Stomach smooth muscle (tissue), 2 donors: ENCODE measurements around the gene ZBTB3.
"Not testable (repeated sequence)": the region's sequence is repeated elsewhere in the genome, so short reads cannot be mapped to it uniquely, and the experiment has no call there.

Experiments
- H3K27ac ChIP-seq: one replicate; pipeline ENCODE4 v1.7.0; 2013; ENCODE audit warnings: mild to moderate bottlenecking, low read length, inconsistent platforms
- H3K27me3 ChIP-seq, 2 donors: one replicate each; pipeline ENCODE4 v1.7.0; 2013; ENCODE audit warnings: low read length in 2 of 2; ENCODE audit not compliant: insufficient read depth in 2 of 2, control insufficient read depth in 1 of 2
- H3K36me3 ChIP-seq, 2 donors: one replicate each; pipeline ENCODE4 v1.7.0; 2013; ENCODE audit warnings: low read length in 2 of 2; ENCODE audit not compliant: control insufficient read depth in 2 of 2, insufficient read depth in 2 of 2
- H3K4me1 ChIP-seq: one replicate; pipeline ENCODE4 v1.7.0; 2013; ENCODE audit warnings: low read length; ENCODE audit not compliant: control insufficient read depth, insufficient read depth
- H3K4me3 ChIP-seq, 2 donors: one replicate each; pipeline ENCODE4 v1.7.0; 2013; ENCODE audit warnings: low read length in 2 of 2
- H3K9ac ChIP-seq, 2 donors: one replicate each; pipeline ENCODE4 v1.7.0; 2013; ENCODE audit warnings: low read length in 2 of 2, mild to moderate bottlenecking in 1 of 2
- H3K9me3 ChIP-seq, 2 donors: one replicate each; pipeline ENCODE4 v1.7.0; 2013; ENCODE audit warnings: low read length in 2 of 2; ENCODE audit not compliant: control insufficient read depth in 2 of 2
- donor health status: healthy.
- donor health status: Pancreatic carcinoma.

Gene ZBTB3

GRCh38 chr11:62705413-62705812, 48.5 kb downstream of the ZBTB3 start:
- Histone ChIP-seq H3K27ac (peak overlapping the region; percentile 91), H3K4me1 (peaks cover 47% of the 10 kb centered on the region), H3K9ac (peak overlapping the region; percentile 47 to 84), H3K4me3 (peak overlapping the region; percentile 58 to 88), H3K36me3 (peaks cover 0 to 9% of the 10 kb centered on the region in 2 donors), H3K27me3 (no peaks in the 10 kb centered on the region), H3K9me3 (no peaks in the 10 kb centered on the region)

- not testable (repeated sequence) for H3K27ac ChIP-seq, H3K9me3 ChIP-seq, H3K36me3 ChIP-seq, H3K4me3 ChIP-seq, H3K27me3 ChIP-seq, H3K9ac ChIP-seq
- peaks cover 34% of the 10 kb centered on the region for H3K4me1 ChIP-seq
Observed at GRCh38 chr11:62703921-62704320, 50.0 kb downstream of the ZBTB3 start.

GRCh38 chr11:62702246-62702645, 51.7 kb downstream of the ZBTB3 start:
- Histone ChIP-seq H3K4me3 (no peak overlapping the region), H3K4me1 (peaks cover 22% of the 10 kb centered on the region), H3K27me3 (no peaks in the 10 kb centered on the region), H3K27ac (no peak overlapping the region), H3K36me3 (peaks cover 0 to 6% of the 10 kb centered on the region in 2 donors), H3K9me3 (no peaks in the 10 kb centered on the region), H3K9ac (no peak overlapping the region)
